H9 (cell line): ENCODE results near the gene ZC3H12D. TPM values are rescaled to one million over a fixed set of nuclear protein-coding genes. Genes with fewer than 3 reads are reported as not detected.

ENCODE experiments used
- DNase-seq: peaks from one replicate; pipeline ENCODE4 v3.0.0-alpha.2; 2017
- H2AFZ ChIP-seq: one replicate; pipeline ENCODE4 v1.6.1; 2013; ENCODE audit warnings: mild to moderate bottlenecking, low read length, control low read depth, moderate library complexity
- H2AK5ac ChIP-seq: 2 replicates; pipeline ENCODE4 v1.6.1; 2013; ENCODE audit warnings: low read length, control low read depth, mixed read lengths; ENCODE audit not compliant: insufficient read length
- H2BK120ac ChIP-seq: one replicate; pipeline ENCODE4 v1.6.1; 2013; ENCODE audit warnings: low read depth, mild to moderate bottlenecking, low read length, control low read depth, inconsistent platforms; ENCODE audit not compliant: poor library complexity, severe bottlenecking
- H2BK12ac ChIP-seq: 2 replicates; pipeline ENCODE4 v1.6.1; 2013; ENCODE audit warnings: low read length, control low read depth, mixed read lengths, low read depth; ENCODE audit not compliant: insufficient read length
- H2BK15ac ChIP-seq: 2 replicates; pipeline ENCODE4 v1.6.1; 2013; ENCODE audit warnings: low read depth, low read length, control low read depth
- H2BK20ac ChIP-seq: one replicate; pipeline ENCODE4 v1.6.1; 2013; ENCODE audit warnings: low read depth, mild to moderate bottlenecking, low read length, control low read depth, inconsistent platforms; ENCODE audit not compliant: poor library complexity, severe bottlenecking
- H2BK5ac ChIP-seq: 2 replicates; pipeline ENCODE4 v1.6.1; 2013; ENCODE audit warnings: low read length, control low read depth, mixed read lengths; ENCODE audit not compliant: insufficient read length
- H3K14ac ChIP-seq: 2 replicates; pipeline ENCODE4 v1.6.1; 2013; ENCODE audit warnings: low read length, control low read depth; ENCODE audit not compliant: insufficient read depth
- H3K18ac ChIP-seq: 2 replicates; pipeline ENCODE4 v1.6.1; 2013; ENCODE audit warnings: low read depth, mild to moderate bottlenecking, mixed read lengths, low read length, control low read depth; ENCODE audit not compliant: insufficient read length
- H3K23ac ChIP-seq: 2 replicates; pipeline ENCODE4 v1.6.1; 2013; ENCODE audit warnings: low read length, control low read depth, mixed read lengths, low read depth; ENCODE audit not compliant: insufficient read length
- H3K23me2 ChIP-seq: 2 replicates; pipeline ENCODE4 v1.6.1; 2013; ENCODE audit warnings: low read depth, mild to moderate bottlenecking, mixed read lengths, low read length, control low read depth; ENCODE audit not compliant: insufficient read length, poor library complexity, severe bottlenecking
- H3K27ac ChIP-seq: 2 replicates; pipeline ENCODE4 v1.5.1; 2013; ENCODE audit warnings: low read length, control low read depth, mixed read lengths, low read depth; ENCODE audit not compliant: insufficient read length
- H3K27me3 ChIP-seq: 2 replicates; pipeline ENCODE4 v1.6.1; 2013; ENCODE audit warnings: low read length, control low read depth, inconsistent platforms; ENCODE audit not compliant: insufficient read depth
- H3K4ac ChIP-seq: 2 replicates; pipeline ENCODE4 v1.6.1; 2013; ENCODE audit warnings: low read depth, mild to moderate bottlenecking, control low read depth, inconsistent platforms, low read length, moderate library complexity
- H3K4me1 ChIP-seq: 2 replicates; pipeline ENCODE4 v1.6.1; 2013; ENCODE audit warnings: low read length, control low read depth, inconsistent platforms; ENCODE audit not compliant: insufficient read depth
- H3K4me2 ChIP-seq: 2 replicates; pipeline ENCODE4 v1.6.1; 2013; ENCODE audit warnings: low read length, control low read depth, mixed read lengths; ENCODE audit not compliant: insufficient read length, insufficient read depth
- H3K56ac ChIP-seq: 2 replicates; pipeline ENCODE4 v1.6.1; 2013; ENCODE audit warnings: low read depth, mild to moderate bottlenecking, mixed read lengths, low read length, control low read depth; ENCODE audit not compliant: insufficient read length
- H3K79me1 ChIP-seq: 2 replicates; pipeline ENCODE4 v1.6.1; 2013; ENCODE audit warnings: low read depth, mild to moderate bottlenecking, moderate library complexity, low read length, control low read depth, inconsistent platforms; ENCODE audit not compliant: insufficient read depth, poor library complexity, severe bottlenecking
- H3K79me2 ChIP-seq: 2 replicates; pipeline ENCODE4 v1.6.1; 2013; ENCODE audit warnings: low read length, control low read depth, inconsistent platforms; ENCODE audit not compliant: insufficient read depth
- H3K9ac ChIP-seq: 2 replicates; pipeline ENCODE4 v1.6.1; 2013; ENCODE audit warnings: low read length, control low read depth, mixed read lengths; ENCODE audit not compliant: insufficient read length; ENCODE audit errors: extremely low read depth
- H3K9me3 ChIP-seq: one replicate; pipeline ENCODE4 v1.6.1; 2013; ENCODE audit warnings: low read depth, low read length, inconsistent platforms; ENCODE audit not compliant: control insufficient read depth
- H3T11ph ChIP-seq: one replicate; pipeline ENCODE4 v1.6.1; 2013; ENCODE audit warnings: mild to moderate bottlenecking, low read length, control low read depth, inconsistent platforms
- H4K20me1 ChIP-seq: one replicate; pipeline ENCODE4 v1.6.1; 2013; ENCODE audit not compliant: control insufficient read depth, insufficient read length, insufficient read depth
- H4K5ac ChIP-seq: 2 replicates; pipeline ENCODE4 v1.6.1; 2013; ENCODE audit warnings: low read depth, mild to moderate bottlenecking, mixed read lengths, low read length, control low read depth; ENCODE audit not compliant: insufficient read length
- H4K8ac ChIP-seq: replicated peaks from 2 replicates; pipeline ENCODE4 v1.6.1; 2013; ENCODE audit warnings: low read length, control low read depth, mixed read lengths, low read depth; ENCODE audit not compliant: insufficient read length
- H4K91ac ChIP-seq: 2 replicates; pipeline ENCODE4 v1.6.1; 2013; ENCODE audit warnings: low read depth, mild to moderate bottlenecking, moderate library complexity, mixed read lengths, low read length, control low read depth; ENCODE audit not compliant: insufficient read length
- H3K27ac Mint-ChIP-seq, 3 experiments: 2 replicates in 2 of 3; 3 replicates in 1 of 3; pipeline ENCODE4 v1.8.0; 2020 to 2021; ENCODE audit warnings: mixed read lengths in 3 of 3, mild to moderate bottlenecking in 1 of 3, moderate library complexity in 1 of 3
- H3K27me3 Mint-ChIP-seq: 2 replicates; pipeline ENCODE4 v1.8.0; 2021; ENCODE audit warnings: low read depth, mild to moderate bottlenecking, moderate library complexity, mixed read lengths
- H3K36me3 Mint-ChIP-seq, 3 experiments: 2 replicates in 2 of 3; 3 replicates in 1 of 3; pipeline ENCODE4 v1.8.0; 2020 to 2021; ENCODE audit warnings: low read depth in 3 of 3, mixed read lengths in 3 of 3; ENCODE audit not compliant: insufficient read depth in 1 of 3
- H3K4me1 Mint-ChIP-seq, 2 experiments: 2 replicates each; pipeline ENCODE4 v1.8.0; 2020; ENCODE audit warnings: mixed read lengths in 2 of 2
- H3K4me3 Mint-ChIP-seq, 2 experiments: 2 replicates in 1 of 2; 3 replicates in 1 of 2; pipeline ENCODE4 v1.8.0; 2020 to 2021; ENCODE audit warnings: mild to moderate bottlenecking in 2 of 2, mixed read lengths in 2 of 2, moderate library complexity in 1 of 2
- H3K9me3 Mint-ChIP-seq, 2 experiments: 2 replicates in 1 of 2; 3 replicates in 1 of 2; pipeline ENCODE4 v1.8.0; 2020; ENCODE audit warnings: mild to moderate bottlenecking in 2 of 2, mixed read lengths in 2 of 2, moderate library complexity in 1 of 2
- WGBS: extraction: QIAGEN DNeasy Blood & Tissue Kit; methylation state at CpG from one replicate; pipeline ENCODE4 v1.1.7; 2013; ENCODE audit warnings: missing lambda C conversion rate, low lambda C conversion rate, mixed read lengths; ENCODE audit not compliant: insufficient read length; ENCODE audit errors: extremely low coverage; 5-methylcytosine and 5-hydroxymethylcytosine counted together
- total RNA-seq: library from RNA; stranded (reverse); gene quantifications from 2 replicates; pipeline ENCODE4 v1.2.1, GENCODE V29; 2021
- TF ChIP-seq, protein P1 (sequence below): fragments of 200-600 bp; sonication (generic); conservative IDR thresholded peaks from 3 replicates; pipeline ENCODE4 v1.8.0; 2021; ENCODE audit warnings: antibody characterized with exemption, mild to moderate bottlenecking

Gene ZC3H12D
- total RNA-seq, 1 experiment from 2014 or later: 0.07 TPM

DNA sequence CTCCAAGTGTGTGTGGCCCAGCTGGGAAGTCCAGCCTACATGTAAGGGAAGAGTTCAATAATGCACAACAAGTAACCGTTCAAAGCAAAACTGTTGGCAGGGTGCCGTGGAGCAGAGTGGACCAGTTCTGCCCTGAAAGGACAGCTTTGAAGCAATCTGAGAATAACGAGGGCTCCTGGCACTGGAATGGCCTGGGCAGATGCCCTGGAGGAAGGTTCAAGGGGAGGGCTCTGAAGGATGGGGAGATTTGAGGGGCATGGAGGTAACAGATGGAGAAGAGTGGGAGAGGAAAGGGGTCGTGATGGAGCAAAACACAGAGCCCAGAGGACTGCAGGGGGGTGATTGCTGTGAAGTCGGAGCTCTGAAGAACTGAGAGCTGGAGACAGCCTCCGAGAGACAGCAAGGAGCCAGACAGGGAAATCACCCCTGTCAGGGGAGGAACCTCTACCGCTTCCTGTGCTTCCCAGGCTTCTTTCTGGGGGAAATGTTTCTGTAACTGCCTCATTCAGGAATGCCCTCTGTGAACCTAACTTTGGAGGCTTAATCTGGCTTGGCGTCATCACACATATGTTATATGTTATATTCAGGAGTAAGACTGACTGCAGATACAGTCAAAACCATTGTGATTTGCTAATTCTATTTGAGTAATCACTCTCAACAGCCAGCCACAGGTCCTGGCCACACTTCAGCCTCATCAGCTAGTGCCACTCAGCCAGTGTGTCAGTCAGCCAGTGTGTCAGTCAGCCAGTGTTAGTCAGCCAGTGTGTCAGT lies 41.2 kb downstream of the ZC3H12D start:
- Histone ChIP-seq H3K9me3 (no peaks in the 10 kb centered on the region), H3K4me2 (no peak overlapping the region), H3K79me1 (no peaks in the 10 kb centered on the region), H3K18ac (no peak overlapping the region), H3K14ac (no peak overlapping the region), H2BK5ac (no peak overlapping the region), H3K23me2 (no peaks in the 10 kb centered on the region), H2BK120ac (no peak overlapping the region), H2BK15ac (no peak overlapping the region), H4K20me1 (no peaks in the 10 kb centered on the region), H3K79me2 (no peaks in the 10 kb centered on the region), H4K5ac (no peak overlapping the region), H3K56ac (no peak overlapping the region), H2BK12ac (no peak overlapping the region), H3K23ac (no peak overlapping the region), H3K4me1 (no peaks in the 10 kb centered on the region), H4K8ac (no peak overlapping the region), H3K4ac (no peak overlapping the region), H2AFZ (no peak overlapping the region), H3K27me3 (no peaks in the 10 kb centered on the region), H2AK5ac (no peak overlapping the region), H2BK20ac (no peak overlapping the region), H4K91ac (no peak overlapping the region), H3K27ac (no peak overlapping the region), H3T11ph (no peak overlapping the region), H3K9ac (no peak overlapping the region)
- H3K4me1 Mint-ChIP-seq: peaks cover 0 to 11% of the 10 kb centered on the region in 2 experiments; a peak in 1 of 4 replicates
- no peak for DNase-seq
- TF ChIP-seq, protein P1, sequence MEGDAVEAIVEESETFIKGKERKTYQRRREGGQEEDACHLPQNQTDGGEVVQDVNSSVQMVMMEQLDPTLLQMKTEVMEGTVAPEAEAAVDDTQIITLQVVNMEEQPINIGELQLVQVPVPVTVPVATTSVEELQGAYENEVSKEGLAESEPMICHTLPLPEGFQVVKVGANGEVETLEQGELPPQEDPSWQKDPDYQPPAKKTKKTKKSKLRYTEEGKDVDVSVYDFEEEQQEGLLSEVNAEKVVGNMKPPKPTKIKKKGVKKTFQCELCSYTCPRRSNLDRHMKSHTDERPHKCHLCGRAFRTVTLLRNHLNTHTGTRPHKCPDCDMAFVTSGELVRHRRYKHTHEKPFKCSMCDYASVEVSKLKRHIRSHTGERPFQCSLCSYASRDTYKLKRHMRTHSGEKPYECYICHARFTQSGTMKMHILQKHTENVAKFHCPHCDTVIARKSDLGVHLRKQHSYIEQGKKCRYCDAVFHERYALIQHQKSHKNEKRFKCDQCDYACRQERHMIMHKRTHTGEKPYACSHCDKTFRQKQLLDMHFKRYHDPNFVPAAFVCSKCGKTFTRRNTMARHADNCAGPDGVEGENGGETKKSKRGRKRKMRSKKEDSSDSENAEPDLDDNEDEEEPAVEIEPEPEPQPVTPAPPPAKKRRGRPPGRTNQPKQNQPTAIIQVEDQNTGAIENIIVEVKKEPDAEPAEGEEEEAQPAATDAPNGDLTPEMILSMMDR: no peak
- peaks cover 0 to 3% of the 10 kb centered on the region in 2 experiments; a peak in 3 of 5 replicates for H3K9me3 Mint-ChIP-seq
- WGBS: no CpG with 5 or more reads among the region's 8 CpGs
- no peaks in the 10 kb centered on the region for H3K36me3 Mint-ChIP-seq
- no peak overlapping the region; a peak in 1 of 7 replicates for H3K27ac Mint-ChIP-seq
- peaks cover 6% of the 10 kb centered on the region for H3K27me3 Mint-ChIP-seq
- no peak overlapping the region for H3K4me3 Mint-ChIP-seq
